OCI-LY7 (cell line): ENCODE data around the gene MAP1S.
"Not testable (repeated sequence)": the region's sequence is repeated elsewhere in the genome, so short reads cannot be mapped to it uniquely, and the experiment has no call there.

Experiments
- EZH2phosphoT487 ChIP-seq: fragments of 200-600 bp; sonication (generic); IDR thresholded peaks from 2 replicates; pipeline ENCODE4 v1.6.1; 2018; ENCODE audit warnings: low read depth, borderline replicate concordance, mild to moderate bottlenecking, mixed run types, antibody characterized with exemption, low read length, moderate library complexity, mixed read lengths
- TF ChIP-seq, protein P1 (sequence below): fragments of 200-600 bp; sonication (generic); conservative IDR thresholded peaks from 2 replicates; pipeline ENCODE4 v1.5.1; 2014; ENCODE audit warnings: mild to moderate bottlenecking, antibody characterized with exemption, low read length, moderate library complexity, mixed read lengths

DNA sequence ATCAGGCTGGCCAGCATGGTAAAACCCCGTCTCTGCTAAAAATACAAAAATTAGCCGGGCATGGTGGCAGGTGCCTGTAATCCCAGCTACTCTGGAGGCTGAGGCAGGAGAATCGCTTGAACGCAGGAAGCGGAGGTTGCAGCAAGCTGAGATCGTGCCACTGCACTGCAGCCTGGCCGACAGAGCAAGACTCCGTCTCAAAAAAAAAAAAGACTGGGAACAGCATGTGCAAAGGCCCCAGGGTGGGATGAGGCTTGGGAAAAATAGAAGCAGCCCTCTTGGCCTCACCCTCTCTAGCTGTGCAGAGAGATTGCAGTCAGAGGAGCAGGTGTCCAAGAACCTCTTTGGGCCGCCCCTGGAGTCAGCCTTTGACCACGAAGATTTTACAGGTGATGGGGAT, 58.6 kb downstream of the MAP1S start:
- TF ChIP-seq, protein P1, sequence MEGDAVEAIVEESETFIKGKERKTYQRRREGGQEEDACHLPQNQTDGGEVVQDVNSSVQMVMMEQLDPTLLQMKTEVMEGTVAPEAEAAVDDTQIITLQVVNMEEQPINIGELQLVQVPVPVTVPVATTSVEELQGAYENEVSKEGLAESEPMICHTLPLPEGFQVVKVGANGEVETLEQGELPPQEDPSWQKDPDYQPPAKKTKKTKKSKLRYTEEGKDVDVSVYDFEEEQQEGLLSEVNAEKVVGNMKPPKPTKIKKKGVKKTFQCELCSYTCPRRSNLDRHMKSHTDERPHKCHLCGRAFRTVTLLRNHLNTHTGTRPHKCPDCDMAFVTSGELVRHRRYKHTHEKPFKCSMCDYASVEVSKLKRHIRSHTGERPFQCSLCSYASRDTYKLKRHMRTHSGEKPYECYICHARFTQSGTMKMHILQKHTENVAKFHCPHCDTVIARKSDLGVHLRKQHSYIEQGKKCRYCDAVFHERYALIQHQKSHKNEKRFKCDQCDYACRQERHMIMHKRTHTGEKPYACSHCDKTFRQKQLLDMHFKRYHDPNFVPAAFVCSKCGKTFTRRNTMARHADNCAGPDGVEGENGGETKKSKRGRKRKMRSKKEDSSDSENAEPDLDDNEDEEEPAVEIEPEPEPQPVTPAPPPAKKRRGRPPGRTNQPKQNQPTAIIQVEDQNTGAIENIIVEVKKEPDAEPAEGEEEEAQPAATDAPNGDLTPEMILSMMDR: not testable (repeated sequence)
- not testable (repeated sequence) for TF ChIP-seq EZH2phosphoT487
